Activated naive CD8-positive, alpha-beta T cell treated with anti-CD3 and anti-CD28 coated beads for 36 hours (primary cell): Measurements from ENCODE around the gene PHTF1. TPM values are rescaled to one million over a fixed set of nuclear protein-coding genes. Genes with fewer than 3 reads are reported as not detected.

Source experiments
- DNase-seq: peaks from one replicate; pipeline ENCODE4 v3.0.0; 2021
- H3K27ac Mint-ChIP-seq: one replicate; pipeline ENCODE4 v1.8.0; 2022; ENCODE audit warnings: mild to moderate bottlenecking, moderate library complexity, mixed read lengths
- H3K27me3 Mint-ChIP-seq: one replicate; pipeline ENCODE4 v1.8.0; 2022; ENCODE audit warnings: mild to moderate bottlenecking, mixed read lengths
- H3K36me3 Mint-ChIP-seq: one replicate; pipeline ENCODE4 v1.8.0; 2021; ENCODE audit warnings: mild to moderate bottlenecking, mixed read lengths
- H3K4me1 Mint-ChIP-seq: one replicate; pipeline ENCODE4 v1.8.0; 2021; ENCODE audit warnings: mixed read lengths
- H3K4me3 Mint-ChIP-seq: one replicate; pipeline ENCODE4 v1.8.0; 2022; ENCODE audit warnings: mild to moderate bottlenecking, moderate library complexity, mixed read lengths
- H3K9me3 Mint-ChIP-seq: one replicate; pipeline ENCODE4 v1.8.0; 2022; ENCODE audit warnings: mixed read lengths
- total RNA-seq, 2 experiments: library from RNA; stranded (reverse); gene quantifications; one replicate each; pipeline ENCODE4 v1.2.3, GENCODE V29; 2021

The PHTF1 gene
- total RNA-seq, 2 experiments from 2014 or later = 14.5 to 17.2 TPM

DNA sequence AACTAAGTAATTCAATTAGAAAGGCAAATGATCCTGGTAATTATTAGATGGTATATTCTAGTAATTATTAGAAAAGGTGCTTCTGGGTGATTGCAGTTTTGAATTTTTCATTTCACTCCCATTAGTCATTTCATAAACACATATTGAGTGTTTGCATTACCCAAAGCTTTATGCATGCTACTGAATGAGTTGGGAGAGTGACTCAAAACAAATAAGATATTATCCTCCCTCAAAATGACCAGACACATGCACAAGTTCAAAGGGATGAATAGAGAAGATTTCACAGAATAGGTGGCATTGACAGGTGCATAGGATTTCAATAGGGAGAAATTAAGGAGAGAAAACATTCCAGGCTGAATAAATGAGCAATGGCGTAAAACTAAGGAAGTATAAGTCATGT is 84.7 kb downstream of the PHTF1 start:
- H3K9me3 Mint-ChIP-seq = no peaks in the 10 kb centered on the region
- DNase-seq = no peak
- H3K36me3 Mint-ChIP-seq = no peaks in the 10 kb centered on the region
- no peaks in the 10 kb centered on the region for H3K27me3 Mint-ChIP-seq
- H3K4me1 Mint-ChIP-seq = no peaks in the 10 kb centered on the region
- H3K27ac Mint-ChIP-seq = no peak overlapping the region
- H3K4me3 Mint-ChIP-seq = no peak overlapping the region

DNA sequence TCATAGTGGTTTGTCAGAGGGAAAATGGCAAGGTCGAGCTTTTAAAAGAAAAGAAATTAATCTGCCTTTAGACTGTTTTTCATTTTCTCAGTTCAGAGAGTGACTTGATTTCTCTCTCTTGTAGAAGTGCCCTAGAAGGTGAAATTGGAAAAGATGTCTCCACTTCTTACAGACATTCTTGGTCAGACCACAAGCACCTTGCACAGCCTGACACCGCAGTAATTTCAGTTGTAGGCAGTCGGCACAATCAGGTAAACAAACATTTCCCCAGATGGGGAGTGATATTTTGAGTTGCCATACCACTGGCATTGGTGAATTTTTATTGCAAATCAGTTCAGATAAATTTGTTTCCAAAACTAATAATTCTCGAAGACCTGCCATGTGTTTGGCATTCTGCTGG is 86.8 kb downstream of the PHTF1 start:
- no peaks in the 10 kb centered on the region for H3K4me1 Mint-ChIP-seq
- DNase-seq = no peak
- H3K36me3 Mint-ChIP-seq = no peaks in the 10 kb centered on the region
- H3K9me3 Mint-ChIP-seq = no peaks in the 10 kb centered on the region
- no peak overlapping the region for H3K27ac Mint-ChIP-seq
- H3K4me3 Mint-ChIP-seq = no peak overlapping the region
- H3K27me3 Mint-ChIP-seq = no peaks in the 10 kb centered on the region

DNA sequence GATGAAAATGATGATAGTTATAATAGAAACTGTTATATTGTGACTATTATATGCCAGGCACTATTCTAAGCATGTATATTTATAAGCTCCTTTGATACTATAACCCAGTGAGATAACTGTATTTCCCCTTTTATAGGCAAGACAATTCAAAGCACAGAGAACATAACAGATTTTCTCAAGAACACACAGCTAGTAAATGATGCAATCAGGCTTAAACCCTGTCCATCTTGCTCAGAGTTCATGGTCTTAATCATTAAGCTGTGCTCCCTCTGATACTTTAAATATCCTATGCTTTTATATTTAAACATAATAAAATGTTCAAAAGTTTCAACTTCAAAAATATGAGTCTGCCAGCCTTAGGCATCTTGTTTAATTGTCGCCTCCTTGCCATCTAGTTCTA is 88.6 kb downstream of the PHTF1 start:
- Mint-ChIP-seq H3K4me3 (no peak overlapping the region), H3K9me3 (no peaks in the 10 kb centered on the region), H3K27me3 (no peaks in the 10 kb centered on the region), H3K36me3 (no peaks in the 10 kb centered on the region), H3K27ac (no peak overlapping the region), H3K4me1 (no peaks in the 10 kb centered on the region)
- DNase-seq = no peak

DNA sequence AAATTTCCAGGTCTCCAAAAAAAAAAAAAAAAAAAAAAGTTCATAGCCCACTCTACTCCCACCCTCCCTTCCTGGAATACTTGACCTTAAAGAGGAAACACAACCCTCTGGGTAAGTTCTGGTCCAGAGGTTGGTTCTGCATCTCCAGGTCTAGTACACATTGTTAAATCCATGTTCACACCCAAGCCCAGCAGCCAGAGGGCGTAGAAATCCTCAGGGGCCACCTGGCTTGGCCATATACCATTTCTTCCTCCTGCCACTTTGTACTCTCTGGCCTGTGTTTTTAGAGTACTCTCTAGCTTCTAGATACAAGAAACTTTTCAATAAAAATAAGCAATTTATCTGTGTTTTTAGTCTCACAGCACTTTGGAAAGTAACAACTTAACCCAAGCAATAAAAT is 89.3 kb downstream of the PHTF1 start:
- no peaks in the 10 kb centered on the region for H3K9me3 Mint-ChIP-seq
- DNase-seq = no peak
- no peak overlapping the region for H3K4me3 Mint-ChIP-seq
- no peaks in the 10 kb centered on the region for H3K36me3 Mint-ChIP-seq
- H3K4me1 Mint-ChIP-seq = no peaks in the 10 kb centered on the region
- no peaks in the 10 kb centered on the region for H3K27me3 Mint-ChIP-seq
- H3K27ac Mint-ChIP-seq = no peak overlapping the region

DNA sequence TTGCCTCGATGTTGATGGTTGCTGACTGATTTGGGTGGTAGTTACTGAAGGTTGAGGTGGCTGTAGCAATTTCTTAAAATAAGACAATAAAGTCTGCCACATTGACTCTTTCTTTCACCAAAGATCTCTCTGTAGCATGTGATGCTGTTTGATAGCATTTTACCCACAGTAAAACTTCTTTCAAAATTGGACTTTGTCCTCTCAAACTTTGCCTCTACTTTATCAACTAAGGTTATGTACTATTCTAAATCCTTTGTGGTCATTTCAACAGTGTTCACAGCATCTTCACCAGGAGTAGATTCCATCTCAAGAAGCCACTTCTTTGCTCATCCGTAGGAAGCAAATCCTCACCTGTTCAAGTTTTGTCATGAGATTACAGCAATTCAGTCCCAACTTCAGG is 93.2 kb downstream of the PHTF1 start:
- H3K27me3 Mint-ChIP-seq = no peaks in the 10 kb centered on the region
- H3K4me3 Mint-ChIP-seq = no peak overlapping the region
- H3K9me3 Mint-ChIP-seq = no peaks in the 10 kb centered on the region
- H3K36me3 Mint-ChIP-seq = no peaks in the 10 kb centered on the region
- H3K4me1 Mint-ChIP-seq = peaks cover 3% of the 10 kb centered on the region
- H3K27ac Mint-ChIP-seq = no peak overlapping the region
- no peak for DNase-seq

DNA sequence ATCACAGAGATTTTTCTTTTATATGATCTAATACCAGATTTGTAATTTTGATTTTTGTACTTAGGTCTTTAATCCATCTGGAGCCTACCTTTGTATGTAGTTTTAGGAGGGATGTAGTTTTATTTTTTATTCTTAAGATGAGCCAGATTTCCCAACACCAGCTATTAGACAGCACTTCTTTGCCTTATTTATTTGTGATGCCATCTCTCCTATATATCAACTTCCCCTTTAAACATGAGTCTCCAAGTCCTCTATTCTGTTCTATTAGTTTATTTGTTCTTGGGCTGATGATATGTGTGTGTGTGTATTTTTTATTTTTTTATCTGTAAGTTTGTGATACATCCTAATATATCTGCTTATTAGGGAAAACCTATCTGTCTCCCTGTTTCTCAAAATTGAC is 94.2 kb downstream of the PHTF1 start:
- H3K27me3 Mint-ChIP-seq = no peaks in the 10 kb centered on the region
- H3K9me3 Mint-ChIP-seq = no peaks in the 10 kb centered on the region
- no peak for DNase-seq
- H3K36me3 Mint-ChIP-seq = no peaks in the 10 kb centered on the region
- H3K4me1 Mint-ChIP-seq = peaks cover 3% of the 10 kb centered on the region
- no peak overlapping the region for H3K27ac Mint-ChIP-seq
- no peak overlapping the region for H3K4me3 Mint-ChIP-seq

DNA sequence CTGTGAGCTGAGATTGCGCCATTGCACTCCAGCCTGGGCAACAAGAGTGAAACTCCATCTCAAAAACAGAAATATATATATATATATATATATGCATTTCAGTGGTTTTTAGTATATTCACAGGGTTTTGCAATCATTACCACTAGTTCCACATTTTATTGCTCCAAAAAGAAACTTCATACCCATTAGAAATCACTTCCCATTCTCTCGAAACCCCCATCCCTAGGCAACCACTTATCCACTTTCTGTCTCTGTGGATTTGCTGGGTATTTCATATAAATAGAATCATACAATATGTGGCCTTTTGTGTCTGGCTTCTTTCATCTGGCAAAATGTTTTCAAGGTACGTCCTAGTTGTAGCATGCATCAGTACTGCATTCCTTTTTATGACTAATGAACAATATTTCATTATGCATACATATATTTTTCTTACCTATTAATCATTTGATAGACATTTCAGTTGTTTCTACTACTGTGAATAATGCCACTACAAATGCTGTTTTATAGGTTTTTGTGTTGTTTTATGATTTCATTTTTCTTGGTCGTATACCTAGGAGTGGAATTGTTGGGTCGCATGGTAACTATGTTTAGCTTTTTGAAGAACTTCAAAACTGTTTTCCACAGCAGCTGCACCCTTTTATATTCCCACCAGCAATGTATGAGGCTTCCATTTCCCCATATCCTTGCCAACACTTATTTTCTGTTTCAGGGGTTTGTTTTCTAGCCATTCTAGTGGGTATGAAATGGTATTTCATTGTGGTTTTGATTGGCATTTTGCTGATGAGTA is 95.9 kb downstream of the PHTF1 start:
- no peaks in the 10 kb centered on the region for H3K9me3 Mint-ChIP-seq
- no peak overlapping the region for H3K27ac Mint-ChIP-seq
- no peaks in the 10 kb centered on the region for H3K27me3 Mint-ChIP-seq
- H3K4me3 Mint-ChIP-seq = no peak overlapping the region
- no peaks in the 10 kb centered on the region for H3K36me3 Mint-ChIP-seq
- H3K4me1 Mint-ChIP-seq = peaks cover 3% of the 10 kb centered on the region
- DNase-seq = no peak

DNA sequence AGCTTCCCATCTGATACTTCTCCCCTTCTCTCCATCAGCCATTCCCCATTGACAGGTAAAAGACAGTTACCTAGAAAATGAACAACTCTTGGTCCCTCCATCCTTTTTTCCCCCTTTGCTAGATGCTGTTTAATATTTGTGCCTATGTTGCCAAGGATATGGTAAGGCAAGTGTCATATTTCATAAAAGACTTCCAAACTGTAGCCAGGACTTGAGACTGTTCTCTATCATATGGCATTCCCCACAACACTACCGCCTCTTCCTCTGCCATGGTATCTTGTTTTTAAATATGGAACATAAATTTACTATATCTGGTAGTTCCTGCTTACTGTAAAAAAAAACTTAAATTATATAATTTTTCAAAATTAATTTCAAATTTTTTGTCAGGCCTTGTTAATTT is 97.2 kb downstream of the PHTF1 start:
- peaks cover 3% of the 10 kb centered on the region for H3K4me1 Mint-ChIP-seq
- H3K4me3 Mint-ChIP-seq = no peak overlapping the region
- H3K9me3 Mint-ChIP-seq = no peaks in the 10 kb centered on the region
- H3K36me3 Mint-ChIP-seq = no peaks in the 10 kb centered on the region
- H3K27me3 Mint-ChIP-seq = no peaks in the 10 kb centered on the region
- no peak for DNase-seq
- no peak overlapping the region for H3K27ac Mint-ChIP-seq

DNA sequence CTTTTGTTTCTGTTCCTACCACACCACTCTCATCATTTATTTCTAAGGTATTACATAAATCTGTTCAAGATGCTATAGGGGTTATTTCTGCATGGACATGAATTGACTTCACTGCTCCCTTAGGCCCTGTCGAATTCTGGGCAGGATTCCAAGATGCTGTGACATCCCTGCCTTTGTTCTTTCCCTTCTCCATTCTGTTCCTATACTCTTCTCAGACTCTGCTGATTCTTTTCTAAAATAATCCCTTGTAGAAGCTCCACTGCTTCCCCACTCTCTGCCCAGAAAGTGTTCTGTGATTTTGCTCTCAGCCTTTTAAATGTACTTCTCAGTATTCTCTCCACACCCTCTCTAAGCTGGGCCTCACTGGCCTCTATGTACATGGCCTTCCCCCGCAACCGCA is 99.2 kb downstream of the PHTF1 start:
- H3K27me3 Mint-ChIP-seq = no peaks in the 10 kb centered on the region
- no peak for DNase-seq
- H3K4me1 Mint-ChIP-seq = peaks cover 3% of the 10 kb centered on the region
- H3K27ac Mint-ChIP-seq = no peak overlapping the region
- H3K36me3 Mint-ChIP-seq = no peaks in the 10 kb centered on the region
- H3K4me3 Mint-ChIP-seq = no peak overlapping the region
- no peaks in the 10 kb centered on the region for H3K9me3 Mint-ChIP-seq

DNA sequence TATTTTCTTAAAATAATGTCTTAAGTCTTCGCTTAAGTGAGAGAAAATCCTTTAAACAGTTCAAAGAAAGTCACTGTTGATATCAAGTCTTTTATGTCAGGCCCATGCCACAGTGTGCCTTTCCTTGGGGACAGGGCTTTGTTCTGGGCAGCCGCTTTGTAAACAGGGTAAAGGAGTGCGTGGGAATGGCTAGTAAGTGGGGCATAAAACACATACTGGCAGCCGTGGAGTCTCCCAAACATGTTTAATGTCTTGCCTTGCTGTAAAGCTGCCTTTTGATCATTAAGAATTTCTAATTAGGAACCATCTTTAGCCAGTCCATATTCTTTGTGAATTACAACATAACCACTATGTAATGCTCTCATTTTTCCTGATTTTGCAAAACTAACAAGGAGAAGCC is 99.7 kb downstream of the PHTF1 start:
- Mint-ChIP-seq H3K4me3 (no peak overlapping the region), H3K9me3 (no peaks in the 10 kb centered on the region), H3K27ac (no peak overlapping the region), H3K36me3 (no peaks in the 10 kb centered on the region), H3K4me1 (peaks cover 3% of the 10 kb centered on the region), H3K27me3 (no peaks in the 10 kb centered on the region)
- DNase-seq = no peak

DNA sequence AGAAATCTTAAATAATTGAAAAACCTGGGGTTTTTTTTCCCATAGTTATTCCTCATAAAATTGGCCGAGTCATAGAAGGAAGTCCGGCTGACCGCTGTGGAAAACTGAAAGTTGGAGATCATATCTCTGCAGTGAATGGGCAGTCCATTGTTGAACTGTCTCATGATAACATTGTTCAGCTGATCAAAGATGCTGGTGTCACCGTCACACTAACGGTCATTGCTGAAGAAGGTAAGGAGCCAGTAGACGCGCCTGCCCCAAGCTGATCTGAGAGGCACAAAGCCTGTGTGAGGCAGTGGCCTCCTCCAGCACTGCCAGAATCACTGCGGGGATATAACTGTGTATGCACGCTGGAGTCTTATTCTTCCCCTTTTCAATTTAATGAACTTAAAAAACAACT is 100.3 kb downstream of the PHTF1 start:
- Mint-ChIP-seq H3K27ac (no peak overlapping the region), H3K36me3 (no peaks in the 10 kb centered on the region), H3K27me3 (no peaks in the 10 kb centered on the region), H3K9me3 (no peaks in the 10 kb centered on the region), H3K4me3 (no peak overlapping the region), H3K4me1 (peaks cover 3% of the 10 kb centered on the region)
- DNase-seq = no peak

DNA sequence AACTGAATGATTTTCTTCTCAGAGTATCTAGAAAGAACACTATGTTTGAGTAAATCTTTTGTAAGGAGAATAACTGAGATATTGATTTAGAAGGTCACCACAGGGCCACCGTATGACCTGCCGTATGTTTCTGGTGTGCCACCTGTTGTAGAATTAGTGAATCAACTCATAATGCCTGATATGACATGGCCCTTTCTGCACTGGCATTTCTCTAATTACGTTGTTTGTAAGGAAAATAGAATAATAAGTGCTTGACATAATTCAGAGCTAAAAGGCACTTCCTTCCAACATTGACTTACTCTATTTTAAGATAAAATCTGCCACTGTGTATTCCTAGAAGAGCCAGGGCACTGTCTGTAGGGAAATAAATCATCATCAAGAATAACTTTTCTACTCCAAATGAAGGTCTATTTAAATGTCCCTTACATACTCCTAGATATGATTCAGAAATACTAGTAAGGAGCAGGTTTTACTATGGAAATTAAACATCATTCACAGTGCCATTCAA is 101.7 kb downstream of the PHTF1 start:
- Mint-ChIP-seq H3K4me3 (no peak overlapping the region), H3K36me3 (no peaks in the 10 kb centered on the region), H3K4me1 (no peaks in the 10 kb centered on the region), H3K9me3 (no peaks in the 10 kb centered on the region), H3K27ac (no peak overlapping the region), H3K27me3 (no peaks in the 10 kb centered on the region)
- no peak for DNase-seq

DNA sequence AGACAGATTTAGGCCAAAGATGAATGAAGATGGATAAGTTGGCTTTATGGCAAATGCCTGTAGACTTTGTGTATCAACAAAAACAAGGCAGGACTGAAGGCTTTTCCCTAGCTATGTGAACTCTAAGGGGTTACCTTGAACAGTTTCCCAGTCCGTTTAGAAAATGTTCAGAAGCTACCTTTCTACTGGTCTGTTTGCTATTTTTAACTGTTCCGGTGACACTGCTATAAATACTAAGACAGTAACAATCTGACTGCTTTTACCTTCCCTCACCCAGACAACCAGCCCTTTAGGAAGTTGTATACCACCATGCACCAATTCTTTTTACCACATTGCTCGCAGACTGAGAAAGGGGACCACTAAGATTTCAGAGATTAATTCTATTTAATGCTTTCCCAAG is 102.2 kb downstream of the PHTF1 start:
- Mint-ChIP-seq H3K27me3 (no peaks in the 10 kb centered on the region), H3K9me3 (no peaks in the 10 kb centered on the region), H3K36me3 (no peaks in the 10 kb centered on the region), H3K4me1 (no peaks in the 10 kb centered on the region), H3K27ac (no peak overlapping the region), H3K4me3 (no peak overlapping the region)
- DNase-seq = no peak

DNA sequence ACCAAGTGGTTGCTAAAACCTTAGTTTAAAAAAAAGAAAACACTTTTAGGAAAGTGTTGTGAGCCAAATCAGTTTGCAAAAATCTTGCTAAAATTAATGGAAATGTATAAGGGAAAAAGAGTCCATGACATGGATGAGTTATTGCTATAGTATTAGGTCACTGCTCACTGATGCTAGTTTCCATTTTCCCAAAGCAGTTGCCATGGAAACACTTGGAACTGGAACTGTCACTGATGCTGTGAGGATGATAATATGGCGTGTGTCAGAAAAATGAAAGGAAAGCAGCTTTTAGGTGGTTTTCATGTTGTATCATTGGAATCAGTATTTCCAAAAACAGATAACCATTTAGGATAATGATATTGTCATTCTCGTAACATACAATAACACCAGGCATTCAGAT is 104.4 kb downstream of the PHTF1 start:
- no peaks in the 10 kb centered on the region for H3K27me3 Mint-ChIP-seq
- no peak for DNase-seq
- H3K4me1 Mint-ChIP-seq = no peaks in the 10 kb centered on the region
- no peak overlapping the region for H3K4me3 Mint-ChIP-seq
- H3K27ac Mint-ChIP-seq = no peak overlapping the region
- no peaks in the 10 kb centered on the region for H3K36me3 Mint-ChIP-seq
- H3K9me3 Mint-ChIP-seq = no peaks in the 10 kb centered on the region

DNA sequence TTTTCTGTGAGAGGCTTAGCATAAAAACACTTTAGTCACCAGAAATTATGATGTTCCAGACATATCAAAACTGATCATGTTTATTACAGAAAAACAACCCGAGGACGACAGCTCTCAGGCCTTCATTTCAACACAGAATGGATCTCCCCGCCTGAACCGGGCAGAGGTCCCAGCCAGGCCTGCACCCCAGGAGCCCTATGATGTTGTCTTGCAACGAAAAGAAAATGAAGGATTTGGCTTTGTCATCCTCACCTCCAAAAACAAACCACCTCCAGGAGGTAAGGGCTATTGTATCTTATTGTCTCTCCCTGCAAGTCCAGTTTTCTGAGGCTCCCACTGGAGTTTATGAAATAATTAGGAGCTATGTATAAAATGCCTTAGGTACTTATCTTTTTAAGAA is 105.5 kb downstream of the PHTF1 start:
- H3K4me3 Mint-ChIP-seq = no peak overlapping the region

DNA sequence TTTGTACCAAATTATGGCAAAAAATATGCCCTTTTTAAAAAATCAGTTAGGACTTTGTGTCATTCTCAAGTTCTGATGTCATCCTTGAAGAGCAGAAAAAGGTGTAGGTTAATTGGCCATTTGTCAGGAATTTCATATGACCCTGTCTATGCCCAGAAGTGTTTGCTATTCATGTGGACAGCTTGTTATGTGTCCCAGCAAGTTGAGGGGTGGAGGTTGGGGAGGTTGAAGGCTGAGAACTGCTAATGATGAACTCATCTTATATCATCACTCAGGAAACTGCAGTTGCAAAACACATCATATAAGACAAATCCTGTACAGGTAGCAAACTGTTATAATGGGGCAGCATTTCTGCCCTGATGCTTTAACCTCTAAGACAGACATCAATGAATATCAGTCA is 106.5 kb downstream of the PHTF1 start:
- no peaks in the 10 kb centered on the region for H3K4me1 Mint-ChIP-seq
- H3K27ac Mint-ChIP-seq = no peak overlapping the region
- no peak overlapping the region for H3K4me3 Mint-ChIP-seq
- H3K27me3 Mint-ChIP-seq = no peaks in the 10 kb centered on the region
- DNase-seq = no peak
- no peaks in the 10 kb centered on the region for H3K36me3 Mint-ChIP-seq
- no peaks in the 10 kb centered on the region for H3K9me3 Mint-ChIP-seq

More for the DNA sequence above, 105.5 kb downstream of the PHTF1 start:
- Mint-ChIP-seq H3K27ac (no peak overlapping the region), H3K9me3 (no peaks in the 10 kb centered on the region), H3K27me3 (no peaks in the 10 kb centered on the region), H3K4me1 (no peaks in the 10 kb centered on the region), H3K36me3 (no peaks in the 10 kb centered on the region)
- no peak for DNase-seq
